Activated T-helper 1 cell treated with anti-CD3 and anti-CD28 coated beads, Interleukin-2, amount 50 U/mL, for 16 hours (primary cell): ENCODE data around the gene FKBP8.
"Not testable (repeated sequence)": the region's sequence is repeated elsewhere in the genome, so short reads cannot be mapped to it uniquely, and the experiment has no call there.

Experiments
- DNase-seq, 2 donors: peaks; one replicate each; pipeline ENCODE4 v3.0.0-alpha.2; 2020; ENCODE audit warnings: low read depth in 1 of 2, low spot score in 1 of 2

FKBP8 gene

GRCh38 chr19:18559685-18560084, 16.3 kb upstream of the FKBP8 start:
- no peak for DNase-seq

DNA sequence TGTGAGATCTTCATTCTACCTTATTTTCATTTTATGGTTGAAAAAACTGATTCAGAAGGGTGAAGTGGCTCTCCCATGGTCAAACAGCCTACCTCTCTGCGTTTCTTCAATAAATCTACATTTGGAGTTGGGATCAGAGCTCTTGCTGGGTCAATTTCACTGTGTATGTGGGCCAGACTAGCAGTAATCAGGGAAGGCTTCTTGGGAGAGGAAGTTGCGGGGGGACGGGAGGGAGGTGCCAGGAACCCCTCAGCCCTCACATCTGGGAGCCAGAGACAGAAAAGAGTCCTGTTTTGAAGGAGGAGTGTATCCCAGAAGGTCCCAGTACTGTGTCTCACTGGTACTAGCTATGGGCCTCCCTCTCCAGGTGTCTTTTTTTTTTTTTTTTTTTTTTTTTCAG, 15.2 kb upstream of the FKBP8 start:
- DNase-seq: no peak

GRCh38 chr19:18558202-18558555, 14.8 kb upstream of the FKBP8 start:
- DNase-seq: no peak

DNA sequence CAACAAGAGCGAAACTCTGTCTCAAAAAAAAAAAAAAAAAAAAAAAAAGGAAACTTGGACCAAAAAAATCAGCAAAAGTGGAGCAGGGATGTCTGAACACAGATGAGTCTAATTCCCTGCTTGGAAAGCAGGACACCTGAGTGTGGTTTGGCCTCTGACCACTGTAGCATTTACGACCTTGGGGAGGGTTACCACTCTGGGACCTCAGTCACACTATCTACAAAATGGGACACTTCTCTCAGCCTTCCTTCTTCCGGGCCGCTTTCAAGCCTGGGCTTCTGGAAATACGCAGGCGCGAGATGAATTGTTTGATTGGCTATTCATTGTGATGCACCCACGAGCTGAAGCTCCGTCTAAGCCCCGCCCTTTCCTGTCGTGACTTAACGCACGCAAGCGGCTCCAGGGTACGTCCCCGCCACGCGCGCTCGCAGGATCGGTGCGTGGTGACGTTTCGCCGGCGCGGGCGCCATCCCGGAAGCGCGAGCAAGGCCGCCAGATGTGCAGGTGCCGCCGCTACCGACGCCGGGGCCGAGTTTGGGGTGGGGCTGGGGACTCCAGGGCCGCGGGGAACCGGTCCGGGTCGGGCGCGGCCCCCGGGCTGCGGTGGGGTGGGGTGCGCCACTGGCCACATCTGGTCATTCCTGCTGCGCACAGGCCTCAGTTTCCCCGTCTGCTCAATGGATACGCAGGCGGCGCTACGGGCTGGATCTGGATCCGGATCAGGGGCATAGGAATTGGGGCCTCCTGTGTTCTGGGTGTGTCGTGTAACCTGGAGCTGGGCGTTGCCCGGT, 14.2 kb upstream of the FKBP8 start, which contains the start of gene KXD1:
Gene KXD1 (plus strand): TSS at position 460 of the 791 bp plus-strand sequence. CDS start 4,187 bp downstream, outside the sequence.
- DNase-seq: peak; percentile 95 to 97

DNA sequence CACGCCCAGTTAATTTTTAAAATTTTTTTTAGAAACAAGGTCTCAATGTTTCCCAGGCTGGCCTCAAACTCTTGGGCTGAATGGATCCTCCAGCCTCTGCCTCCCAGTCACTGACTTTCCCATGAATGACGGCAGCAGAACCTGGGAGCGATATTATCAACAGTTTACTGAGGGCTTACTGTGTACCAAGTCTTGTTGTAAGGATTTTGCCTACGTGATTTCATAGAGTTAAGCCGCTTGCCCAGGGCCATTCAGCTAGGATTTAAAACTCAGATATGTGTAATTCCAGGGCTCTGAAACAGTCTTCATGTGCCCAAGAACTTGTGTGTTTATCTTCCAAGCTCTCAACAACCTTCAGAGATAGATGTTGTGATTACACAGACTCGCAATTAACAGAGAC, 8.3 kb upstream of the FKBP8 start:
- DNase-seq: no peak

DNA sequence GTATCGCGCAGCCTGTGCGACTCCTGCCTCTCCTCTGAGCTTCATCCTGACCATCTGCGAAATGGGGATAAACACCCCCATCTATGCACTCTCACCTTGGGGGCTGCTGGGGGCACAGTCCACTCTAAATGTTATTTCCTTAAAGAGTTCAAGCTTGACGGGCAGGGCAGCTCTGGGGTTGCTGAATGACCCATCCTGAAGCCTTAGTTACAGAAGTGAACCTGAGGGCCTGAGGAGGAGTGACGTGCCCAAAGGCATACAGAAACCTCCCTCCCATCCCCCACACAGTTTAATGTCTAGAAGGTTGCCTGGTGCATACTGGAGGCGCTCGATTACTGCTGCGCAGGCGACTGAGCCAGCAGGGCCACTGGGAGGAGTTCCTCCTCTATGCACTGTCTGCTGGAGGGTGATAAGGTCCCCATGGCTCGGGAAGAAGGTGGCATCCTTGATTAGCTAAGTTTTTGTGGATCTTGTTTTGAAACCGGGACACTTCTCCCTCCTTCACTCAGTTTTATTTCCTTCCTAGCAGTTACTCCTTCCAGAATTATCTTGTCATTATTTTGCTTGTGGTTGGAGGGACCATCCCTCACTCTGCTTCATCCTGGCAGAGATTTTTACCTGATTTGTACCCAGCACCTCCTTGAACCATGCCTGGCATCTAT, 572 bp upstream of the FKBP8 start:
- DNase-seq: peak; percentile 44 to 49

DNA sequence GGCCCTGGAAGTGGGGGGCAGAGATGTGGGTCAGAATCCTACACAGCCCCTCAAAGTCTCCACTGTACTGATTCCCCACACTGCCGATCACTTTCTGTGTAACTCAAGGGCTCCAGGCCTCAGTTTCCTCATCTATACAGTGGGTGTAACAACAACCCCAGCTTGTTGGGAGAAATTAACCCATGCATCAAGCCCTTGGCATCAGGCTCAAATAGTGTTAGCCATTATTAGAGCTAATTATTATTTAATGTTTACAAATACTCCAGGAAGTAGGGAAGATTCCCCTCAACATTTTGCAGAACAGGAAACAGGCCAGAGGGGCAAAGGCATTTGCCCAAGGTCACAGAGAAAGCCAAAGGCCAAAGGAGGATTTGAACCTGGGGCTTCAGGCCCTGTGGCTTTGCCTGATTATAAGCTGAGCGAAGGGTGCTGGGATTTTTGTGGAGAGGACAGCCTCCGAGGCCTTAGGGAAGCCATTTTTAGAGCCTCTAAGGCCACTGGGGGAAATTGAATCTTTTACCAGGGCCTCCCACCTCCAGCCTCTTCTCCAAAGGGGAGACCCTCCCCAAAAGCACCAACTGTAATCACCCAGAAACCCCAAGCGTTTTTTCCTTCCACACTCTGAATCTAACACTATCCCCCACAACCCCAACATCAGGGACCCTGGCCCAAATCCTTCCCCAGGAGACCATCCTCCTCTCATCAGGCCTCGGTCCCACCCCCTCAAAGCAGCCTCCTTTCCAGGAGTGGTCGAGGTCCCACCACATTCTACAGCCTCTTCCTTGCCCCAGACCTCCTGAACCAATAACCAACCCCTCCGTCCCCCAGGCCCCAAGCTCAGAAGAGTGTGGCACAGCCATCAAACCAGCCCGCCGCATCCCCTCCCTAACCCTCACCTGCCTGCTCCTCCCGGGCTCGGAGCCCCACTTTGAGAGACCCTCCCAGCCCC, 1.1 kb downstream of the FKBP8 start:
- DNase-seq: no peak

GRCh38 chr19:18541258-18541991, 1.9 kb downstream of the FKBP8 start:
- no peak for DNase-seq

DNA sequence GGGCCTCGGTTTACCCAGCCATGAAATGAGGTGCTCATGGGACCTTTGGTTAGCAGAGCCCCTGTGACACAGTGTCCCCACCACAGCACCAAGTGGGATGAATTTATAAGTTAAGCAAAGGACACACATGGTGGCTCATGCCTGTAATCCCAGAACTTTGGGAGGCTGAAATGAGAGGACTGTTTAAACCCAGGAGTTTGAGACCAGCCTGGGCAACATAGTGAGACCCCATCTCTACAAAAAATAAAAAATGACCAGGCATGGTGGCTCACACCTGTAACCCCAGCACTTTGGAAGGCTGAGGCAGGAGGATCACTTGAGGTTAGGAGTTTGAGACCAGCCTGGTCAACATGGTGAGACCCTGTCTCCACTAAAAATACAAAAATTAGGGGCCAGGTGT, 3.2 kb downstream of the FKBP8 start:
- not testable (repeated sequence) for DNase-seq

DNA sequence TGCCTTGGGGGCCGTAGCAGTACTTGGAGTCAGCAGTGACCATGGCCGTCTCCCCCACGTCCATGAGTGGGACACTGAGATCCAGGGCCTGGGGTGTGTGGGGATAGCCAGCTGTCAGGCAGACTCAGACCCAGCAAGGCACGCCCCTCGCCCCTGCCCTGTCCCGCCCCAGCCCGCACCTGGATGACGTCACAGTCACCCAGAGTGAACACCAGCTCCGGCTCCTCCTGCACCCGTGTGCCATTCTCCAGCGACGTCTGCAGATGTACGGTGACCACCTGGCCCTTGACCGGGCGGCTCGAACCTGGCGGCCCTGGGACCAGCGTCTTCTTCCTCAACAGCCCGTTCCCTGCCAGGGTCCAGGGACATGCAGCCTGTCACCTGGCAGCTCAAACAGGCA, 4.0 kb downstream of the FKBP8 start:
- no peak for DNase-seq

- no peak for DNase-seq
These were observed 5.3 kb downstream of the FKBP8 start for GRCh38 chr19:18538115-18538514.

DNA sequence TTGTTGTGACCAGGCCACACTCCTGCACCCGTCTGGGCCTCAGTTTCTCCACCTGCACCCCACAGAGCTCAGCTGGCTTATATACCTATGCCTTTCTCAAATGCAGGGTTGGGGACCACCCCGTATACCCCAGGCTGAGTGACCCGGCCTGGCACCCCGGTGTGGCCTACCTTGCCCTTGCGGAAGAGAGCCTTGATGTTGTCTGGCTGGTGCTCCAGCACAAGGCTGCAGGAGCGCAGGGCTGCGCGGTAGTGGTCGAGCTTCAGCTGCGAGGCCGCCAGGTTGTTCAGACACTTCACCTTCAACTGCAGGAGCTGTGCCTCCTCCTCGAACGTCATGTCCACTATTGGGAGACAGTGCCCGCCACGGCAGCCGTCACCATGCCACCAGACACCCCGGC, 5.9 kb downstream of the FKBP8 start:
- no peak for DNase-seq

- DNase-seq: no peak
These were observed 6.9 kb downstream of the FKBP8 start for GRCh38 chr19:18536475-18536874.

- no peak for DNase-seq
These were observed 10.3 kb downstream of the FKBP8 start for GRCh38 chr19:18533058-18533457.

- DNase-seq: no peak
These were observed 11.0 kb downstream of the FKBP8 start for GRCh38 chr19:18532168-18532890.

- no peak for DNase-seq
These were observed 11.9 kb downstream of the FKBP8 start for GRCh38 chr19:18531485-18531884.

DNA sequence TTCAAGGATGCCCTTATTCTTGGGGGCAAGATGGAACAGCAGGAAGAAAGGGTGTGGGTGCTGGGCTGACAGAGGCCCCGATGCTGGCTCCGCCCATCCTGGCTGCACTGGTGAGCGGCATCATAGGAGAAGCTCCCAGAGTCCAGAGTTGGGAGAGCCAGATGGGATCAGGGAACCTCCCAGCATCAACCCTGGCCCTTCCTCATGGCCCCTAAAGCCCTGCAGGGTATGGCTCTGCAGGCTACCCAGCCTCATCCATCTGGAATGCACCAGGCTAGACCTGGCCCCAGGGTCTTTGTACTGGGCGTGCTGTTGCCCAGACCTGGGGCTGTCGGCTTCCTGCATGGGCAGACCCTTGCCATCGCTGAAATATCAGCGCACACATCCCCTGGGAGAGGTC, 13.6 kb downstream of the FKBP8 start:
- DNase-seq: no peak

- DNase-seq: no peak
These were observed 17.1 kb downstream of the FKBP8 start for GRCh38 chr19:18526316-18526715.

DNA sequence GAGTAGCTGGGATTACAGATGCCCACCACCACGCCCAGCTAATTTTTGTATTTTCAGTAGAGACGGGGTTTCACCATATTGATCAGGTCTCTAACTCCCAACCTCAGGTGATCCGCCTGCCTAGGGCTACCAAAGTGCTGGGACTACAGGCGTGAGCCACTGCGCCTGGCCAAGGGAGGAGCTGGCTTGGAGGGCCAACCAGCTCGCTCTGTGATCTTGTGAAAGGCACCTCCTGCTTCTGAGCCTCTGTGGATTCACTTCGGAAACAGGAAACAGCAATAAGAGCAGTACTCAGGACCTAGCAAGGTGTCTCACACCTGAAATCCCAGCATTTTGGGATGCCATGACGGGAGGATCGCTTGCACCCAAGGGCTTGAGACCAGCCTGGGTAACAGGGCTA, 19.5 kb downstream of the FKBP8 start:
- no peak for DNase-seq

DNA sequence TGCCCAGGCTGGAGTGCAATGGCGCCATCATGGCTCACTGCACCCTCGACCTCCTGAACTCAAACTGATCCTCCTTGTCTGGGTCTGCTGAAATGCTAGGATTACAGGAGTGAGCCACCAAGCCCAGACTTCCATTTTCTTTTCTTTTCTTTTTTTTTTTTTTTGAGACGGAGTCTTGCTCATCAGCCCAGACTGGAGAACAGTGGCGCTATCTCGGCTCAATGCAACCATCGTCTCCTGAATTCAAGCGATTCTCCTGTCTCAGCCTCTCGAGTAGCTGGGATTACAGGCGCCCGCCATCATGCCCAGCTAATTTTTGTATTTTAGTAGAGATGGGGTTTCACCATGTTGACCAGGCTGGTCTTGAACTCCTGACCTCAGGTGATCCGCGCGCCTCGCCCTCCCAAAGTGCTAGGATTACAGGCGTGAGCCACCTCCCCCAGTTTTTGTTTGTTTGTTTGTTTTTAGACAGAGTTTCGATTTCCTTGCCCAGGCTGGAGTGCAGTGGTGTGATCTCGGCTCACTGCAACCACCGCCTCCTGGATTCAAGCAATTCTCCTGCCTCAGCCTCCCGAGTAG, 20.4 kb downstream of the FKBP8 start:
- not testable (repeated sequence) for DNase-seq
